IPS DF 4.7 (cell line): ENCODE results near the gene GCA.

Source experiments
- DNase-seq: peaks from one replicate; pipeline ENCODE4 v3.0.0-alpha.2; 2013; ENCODE audit warnings: low spot score; ENCODE audit errors: extremely low read depth

Gene GCA, protein sequence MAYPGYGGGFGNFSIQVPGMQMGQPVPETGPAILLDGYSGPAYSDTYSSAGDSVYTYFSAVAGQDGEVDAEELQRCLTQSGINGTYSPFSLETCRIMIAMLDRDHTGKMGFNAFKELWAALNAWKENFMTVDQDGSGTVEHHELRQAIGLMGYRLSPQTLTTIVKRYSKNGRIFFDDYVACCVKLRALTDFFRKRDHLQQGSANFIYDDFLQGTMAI

DNA sequence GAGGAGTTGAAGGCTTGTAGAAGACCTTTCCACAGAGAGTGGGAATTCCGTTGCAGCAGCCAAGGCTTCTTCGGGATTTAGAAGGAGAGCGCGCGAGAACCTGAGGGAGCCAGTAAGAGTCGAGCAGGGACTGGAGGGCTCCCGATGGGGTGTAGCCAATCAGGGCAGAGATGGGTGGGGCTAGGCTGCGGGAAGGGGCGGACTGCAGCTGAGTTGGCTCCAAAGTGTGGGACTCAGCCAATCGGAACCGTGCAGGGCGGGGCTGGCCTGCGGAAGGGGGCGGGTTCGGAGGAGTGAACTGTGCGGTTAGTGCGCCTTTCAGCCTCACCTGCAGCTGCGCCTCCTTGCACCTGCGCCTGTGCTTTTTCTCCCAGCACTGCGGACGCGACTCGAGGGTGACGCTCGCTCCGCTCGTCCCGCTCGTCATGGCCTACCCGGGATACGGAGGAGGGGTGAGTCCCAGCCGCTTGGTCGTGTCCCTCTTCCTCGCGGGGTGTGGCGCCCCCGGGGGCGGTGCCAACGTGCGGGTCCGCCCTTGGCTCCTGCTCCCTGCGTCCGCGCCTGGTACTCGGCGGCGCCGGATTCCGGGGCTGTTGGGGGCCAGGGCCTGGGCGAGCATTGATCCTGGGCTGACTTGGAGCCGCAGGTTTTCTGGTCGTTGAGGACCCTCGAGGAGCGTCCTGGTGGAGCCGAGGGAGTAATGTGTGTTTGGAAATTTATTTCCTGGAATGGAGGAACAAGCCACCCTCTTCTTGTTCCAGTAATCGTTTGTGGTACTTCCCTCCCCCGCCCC lies at the start of gene GCA:
Gene GCA, plus strand, starts transcription at position 309 of the 793 bp plus-strand sequence. Its CDS starts 117 bp downstream, at position 426.
- peak; percentile 86 for DNase-seq

DNA sequence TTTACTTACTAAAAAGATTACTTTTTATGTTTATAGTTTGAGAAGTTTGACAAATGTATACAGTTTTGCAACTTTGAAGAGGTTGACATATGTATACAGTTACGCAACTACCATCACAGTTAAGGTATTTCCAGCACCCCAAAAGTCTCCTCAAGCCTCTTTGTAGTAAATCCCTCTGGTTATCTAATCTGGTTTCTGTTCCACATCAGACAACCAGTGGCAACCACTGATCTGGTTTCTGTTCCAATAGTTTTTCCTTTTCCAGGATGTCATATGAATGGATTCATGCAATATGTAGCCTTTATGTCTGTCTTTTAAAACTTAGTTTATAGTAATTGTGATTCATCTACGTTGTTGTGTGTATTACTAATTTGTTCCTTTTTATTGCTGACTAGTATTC lies 48.9 kb upstream of the GCA start:
- DNase-seq = no peak

DNA sequence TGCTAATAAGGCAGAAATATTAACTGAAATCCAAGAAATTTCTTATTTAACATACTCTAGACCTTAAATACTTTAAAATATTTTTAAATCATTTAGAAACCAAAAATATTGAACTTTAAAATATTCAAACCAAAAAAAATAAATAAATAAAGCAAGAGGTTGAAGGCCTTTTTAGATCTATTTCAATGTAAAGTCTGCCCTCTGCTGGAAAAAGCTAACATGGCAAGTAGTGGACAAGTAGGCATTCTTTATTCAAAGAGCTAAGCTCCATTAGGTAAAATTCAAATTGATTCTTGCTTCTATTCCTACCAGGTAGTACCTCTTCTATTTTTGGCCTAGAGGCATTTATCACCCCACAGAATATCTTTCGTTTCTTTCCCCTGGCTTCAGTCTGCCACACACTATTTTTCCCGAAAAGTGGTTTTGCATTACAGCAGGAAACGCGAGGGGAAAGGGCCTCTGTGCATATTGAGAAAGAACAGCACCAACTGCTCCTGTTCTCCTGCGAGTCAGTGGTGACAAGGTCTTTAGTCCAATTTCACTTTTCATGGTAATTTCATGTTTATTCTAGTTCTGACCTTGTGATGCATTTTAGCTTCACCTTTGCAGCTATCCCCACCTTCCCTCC lies 45.9 kb upstream of the GCA start:
- no peak for DNase-seq

DNA sequence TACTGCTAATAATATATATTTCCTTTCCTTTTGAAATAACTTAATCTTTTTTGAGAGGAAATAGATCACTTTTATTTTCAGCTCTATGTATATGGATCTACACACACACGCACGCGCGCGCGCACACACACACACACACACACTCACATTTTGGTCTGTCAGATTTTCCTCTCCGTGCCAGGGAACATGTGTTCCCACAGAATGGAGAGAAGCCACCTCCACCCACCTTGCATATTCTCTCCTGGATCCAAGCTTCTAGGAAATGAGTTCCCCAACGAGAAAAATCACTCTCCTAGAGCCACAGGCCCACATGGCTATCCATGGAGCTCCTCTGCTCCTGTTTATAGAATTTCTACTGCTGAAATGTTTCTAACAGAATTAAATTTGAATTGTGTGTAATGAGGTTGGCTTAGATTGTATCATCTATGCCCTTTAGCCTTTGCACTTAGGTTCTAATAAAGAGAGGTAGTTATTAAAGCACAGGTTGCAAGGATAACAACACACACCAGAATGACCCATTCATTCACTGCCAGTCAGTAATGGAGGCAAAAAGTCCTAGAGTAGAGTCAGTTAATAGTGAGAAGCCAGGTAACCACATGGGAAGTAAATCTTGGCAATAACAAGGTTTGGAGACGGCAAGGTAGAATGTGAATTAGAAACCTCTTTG lies 45.1 kb upstream of the GCA start:
- no peak for DNase-seq

DNA sequence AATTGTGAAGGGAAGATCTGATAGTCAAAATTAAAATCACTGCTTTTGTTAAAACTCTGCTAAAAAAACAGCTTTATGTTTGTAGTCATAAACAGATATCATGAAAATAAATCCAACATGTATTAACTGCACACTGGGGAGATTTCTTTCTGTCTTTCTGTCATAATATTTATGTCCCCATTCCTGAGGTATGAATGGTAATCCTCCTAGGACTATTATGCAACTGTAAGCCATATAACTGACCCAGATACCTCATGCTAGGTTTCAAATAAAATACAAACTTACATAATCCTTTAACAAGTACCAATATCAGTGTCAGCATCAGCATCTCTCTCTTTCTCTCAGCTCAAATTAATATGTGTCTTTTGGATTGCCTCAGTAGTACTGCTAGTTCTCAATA lies 43.7 kb upstream of the GCA start:
- DNase-seq = no peak

DNA sequence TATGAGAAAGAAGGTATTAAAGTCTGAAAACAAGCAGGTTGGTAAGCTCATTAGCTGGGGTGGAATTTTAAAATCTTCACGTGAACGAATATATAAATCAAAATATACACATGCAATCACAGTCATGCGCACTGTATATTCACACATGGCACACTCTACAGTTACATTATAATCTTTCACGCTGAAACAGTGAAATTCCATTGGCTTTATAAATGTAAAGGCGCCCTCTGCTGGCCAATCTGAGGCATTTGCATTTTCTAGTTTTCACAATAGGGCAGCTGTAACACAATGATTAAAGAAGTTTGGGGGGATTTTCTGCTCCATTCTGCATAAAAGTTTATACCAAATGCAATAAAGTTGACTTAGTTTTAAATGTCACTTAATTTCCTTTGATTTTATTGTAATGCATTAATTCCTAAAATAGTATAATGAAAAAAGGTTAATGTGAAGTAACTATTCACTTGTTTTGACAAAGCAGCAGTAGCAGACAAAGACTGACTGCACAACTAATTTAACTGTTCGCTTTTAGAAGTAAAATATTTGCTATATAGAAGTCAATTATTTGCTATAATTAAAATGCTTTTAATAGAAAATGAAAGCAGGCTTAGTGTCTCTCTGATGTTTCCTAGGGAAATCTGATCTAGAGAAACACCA lies 42.7 kb upstream of the GCA start:
- DNase-seq = no peak

DNA sequence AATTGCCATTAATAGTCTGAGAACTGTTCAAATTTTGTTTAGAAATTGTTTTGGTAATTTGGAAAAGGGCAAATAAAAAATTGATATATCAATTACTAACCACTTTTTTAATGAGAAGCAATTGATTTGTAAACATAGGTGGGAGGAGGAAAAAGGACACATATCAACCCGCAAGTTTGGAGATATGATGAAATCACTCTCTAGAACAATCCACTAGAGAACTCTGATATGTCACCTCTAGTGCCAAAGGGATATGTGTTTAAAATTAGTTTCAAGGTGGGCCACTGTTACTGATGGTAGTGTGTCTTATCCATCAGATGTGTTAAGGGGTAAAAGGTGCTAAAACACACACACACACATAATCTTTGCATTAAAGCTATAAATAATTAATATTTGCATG lies 42.1 kb upstream of the GCA start:
- DNase-seq = no peak

DNA sequence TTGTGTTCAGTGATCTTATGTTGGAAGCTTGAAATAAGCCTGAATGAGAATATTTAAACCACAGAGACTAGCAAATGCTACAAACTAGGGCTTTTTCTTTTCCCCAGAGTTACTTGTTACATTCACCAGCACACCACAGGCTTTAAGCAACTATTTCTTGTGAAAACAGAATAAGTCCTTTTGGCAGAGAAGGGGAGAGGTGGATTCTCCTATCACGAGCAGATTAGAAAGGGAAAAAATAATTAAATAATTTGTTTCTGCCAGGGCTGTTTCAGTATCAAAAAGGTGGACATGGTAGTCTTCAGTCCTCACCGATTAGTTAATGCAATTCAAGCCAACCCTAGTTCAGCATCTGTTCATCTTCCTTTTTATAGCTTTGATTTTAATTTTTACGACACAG lies 38.0 kb upstream of the GCA start:
- DNase-seq = no peak

DNA sequence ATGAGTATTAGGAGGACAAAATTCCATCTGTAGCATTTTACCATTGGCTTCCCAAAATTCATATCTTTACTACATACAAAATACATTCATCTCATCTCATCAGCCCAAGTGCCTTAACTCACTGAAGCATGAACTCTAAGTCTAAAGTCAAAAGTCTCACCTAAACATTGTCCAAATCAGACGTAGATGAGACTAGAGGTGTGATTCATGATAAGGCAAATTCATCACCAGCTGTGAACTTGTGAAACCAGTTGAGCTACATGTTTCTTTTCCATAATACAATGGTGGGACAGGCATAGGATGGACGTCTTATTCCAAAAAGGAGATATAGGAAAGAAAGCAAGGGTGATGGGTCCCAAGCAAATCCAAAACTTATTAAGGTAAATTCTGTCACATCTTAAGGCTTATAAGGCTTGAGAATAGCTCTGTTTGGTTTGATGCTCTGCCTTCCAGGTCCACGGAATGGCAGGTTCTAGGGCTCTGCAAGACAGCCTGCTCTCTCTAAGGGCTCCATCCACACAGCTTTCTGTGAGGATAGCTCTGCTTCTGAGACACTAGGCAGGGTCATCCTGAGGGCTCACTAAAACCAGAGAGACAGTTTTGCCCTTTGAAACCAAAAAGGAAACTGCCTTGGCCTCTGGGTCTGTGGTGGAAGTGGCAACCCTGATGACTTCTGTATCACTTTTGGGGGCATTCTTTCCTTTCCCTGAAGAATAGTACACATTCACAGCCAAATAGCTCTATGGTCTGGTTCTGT lies 35.0 kb upstream of the GCA start:
- DNase-seq = no peak

DNA sequence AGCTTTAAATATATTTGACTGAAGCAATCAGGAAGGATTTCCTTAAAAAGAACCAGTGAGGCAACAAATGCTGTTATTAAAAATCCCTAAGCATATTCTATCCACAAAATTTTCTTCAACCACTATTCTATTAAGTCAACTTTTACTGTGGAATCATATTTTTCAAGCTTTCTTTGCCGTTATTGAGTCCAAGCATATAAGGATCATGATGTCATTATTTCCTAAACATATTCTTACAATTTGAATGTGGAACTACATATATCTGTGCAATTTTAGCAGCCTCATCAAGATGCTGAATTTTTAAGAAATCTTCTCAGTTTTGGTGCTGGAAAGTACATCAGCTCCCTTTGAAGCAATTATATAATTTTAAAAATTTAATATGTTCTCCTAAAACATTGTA lies 31.1 kb upstream of the GCA start:
- no peak for DNase-seq

DNA sequence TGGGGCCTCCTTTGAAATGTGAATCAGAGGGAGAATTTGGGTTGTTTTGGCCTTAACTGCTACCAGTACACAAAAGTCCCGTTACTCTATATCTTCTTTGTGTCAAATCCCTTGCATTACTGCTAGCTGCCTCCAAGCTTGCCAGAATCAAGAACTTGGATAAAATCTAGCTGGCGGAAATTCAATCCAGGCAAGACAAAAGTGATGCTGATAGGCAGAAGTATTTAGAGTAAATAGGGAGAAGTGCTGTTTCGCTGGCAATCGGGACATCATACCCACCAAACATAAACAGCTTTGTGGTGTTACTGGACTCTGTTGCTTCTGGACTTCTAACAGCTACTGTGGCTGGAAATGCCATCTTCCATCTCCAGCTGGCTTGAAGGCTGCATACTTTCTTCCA lies 28.0 kb upstream of the GCA start:
- DNase-seq = no peak

DNA sequence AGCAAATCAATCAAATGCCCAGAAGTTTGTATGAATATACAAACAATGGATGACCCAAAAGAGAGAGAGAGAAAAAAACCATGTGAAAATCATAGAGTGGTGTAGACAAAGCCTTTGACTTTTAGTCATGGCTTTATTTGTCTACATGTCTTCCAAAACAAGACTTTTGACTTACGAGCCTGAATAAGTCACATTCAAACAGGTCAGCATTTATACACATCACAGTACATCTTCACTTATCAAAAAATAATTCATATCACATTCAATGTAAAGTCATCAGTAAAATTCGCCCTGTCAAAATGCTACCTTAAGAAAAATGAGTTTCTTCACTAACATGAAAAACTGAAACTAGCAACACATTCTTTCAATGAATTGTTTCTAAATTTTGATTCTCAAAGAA lies 27.3 kb upstream of the GCA start:
- no peak for DNase-seq

DNA sequence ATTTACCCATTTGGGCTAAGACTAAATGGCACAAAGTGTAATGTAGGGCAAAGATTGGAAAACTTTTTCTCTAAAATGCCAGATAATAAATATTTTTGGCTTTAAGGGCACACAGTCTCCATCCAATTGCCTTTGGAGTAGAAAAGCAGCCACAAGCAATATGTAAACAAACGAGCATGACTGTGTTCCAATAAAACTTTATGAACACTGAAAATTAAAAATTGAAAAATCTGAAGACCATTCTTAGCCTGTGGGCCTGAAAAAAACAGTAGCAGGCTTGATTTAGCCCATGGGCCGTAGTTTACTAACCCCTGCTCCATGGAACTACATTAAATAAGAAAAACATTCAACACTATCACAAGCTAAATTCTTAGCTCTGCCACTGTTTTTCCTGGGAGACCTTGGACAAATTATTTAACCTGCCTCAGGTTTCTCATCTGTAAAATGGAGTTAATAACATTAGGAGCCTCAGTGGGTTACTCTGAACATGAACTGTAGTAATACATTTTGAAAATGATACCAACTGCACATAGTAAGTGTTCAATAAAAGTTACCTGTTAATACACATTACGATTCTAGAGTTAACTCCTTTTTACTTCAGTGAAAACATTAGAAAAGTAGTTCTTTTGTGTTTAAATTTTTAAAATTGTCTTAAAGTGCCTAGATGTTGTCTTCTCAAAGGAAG lies 26.7 kb upstream of the GCA start:
- DNase-seq = no peak

DNA sequence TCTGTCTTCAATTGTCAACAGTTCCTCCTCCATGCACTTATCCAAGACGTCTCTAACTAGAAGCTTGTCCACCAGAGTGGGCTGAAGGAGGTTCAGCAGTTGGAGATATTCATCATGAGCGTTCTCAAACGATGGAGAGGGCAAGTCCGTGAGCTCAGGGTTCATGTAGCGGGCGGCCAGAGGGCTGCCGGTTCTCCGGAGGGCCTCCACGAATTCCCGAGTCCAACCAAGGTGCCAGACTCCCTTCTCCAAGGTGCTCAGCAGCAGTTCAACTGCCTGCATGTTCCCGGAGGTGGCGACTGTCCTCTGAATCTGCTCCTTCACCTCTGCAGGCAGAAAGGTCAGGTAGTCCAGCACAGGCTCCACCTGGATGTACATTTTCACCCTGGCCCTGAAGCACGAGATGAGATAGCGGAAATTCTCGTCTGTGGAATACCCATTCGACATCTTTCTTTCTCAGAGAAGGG lies 26.0 kb upstream of the GCA start:
- DNase-seq = no peak

DNA sequence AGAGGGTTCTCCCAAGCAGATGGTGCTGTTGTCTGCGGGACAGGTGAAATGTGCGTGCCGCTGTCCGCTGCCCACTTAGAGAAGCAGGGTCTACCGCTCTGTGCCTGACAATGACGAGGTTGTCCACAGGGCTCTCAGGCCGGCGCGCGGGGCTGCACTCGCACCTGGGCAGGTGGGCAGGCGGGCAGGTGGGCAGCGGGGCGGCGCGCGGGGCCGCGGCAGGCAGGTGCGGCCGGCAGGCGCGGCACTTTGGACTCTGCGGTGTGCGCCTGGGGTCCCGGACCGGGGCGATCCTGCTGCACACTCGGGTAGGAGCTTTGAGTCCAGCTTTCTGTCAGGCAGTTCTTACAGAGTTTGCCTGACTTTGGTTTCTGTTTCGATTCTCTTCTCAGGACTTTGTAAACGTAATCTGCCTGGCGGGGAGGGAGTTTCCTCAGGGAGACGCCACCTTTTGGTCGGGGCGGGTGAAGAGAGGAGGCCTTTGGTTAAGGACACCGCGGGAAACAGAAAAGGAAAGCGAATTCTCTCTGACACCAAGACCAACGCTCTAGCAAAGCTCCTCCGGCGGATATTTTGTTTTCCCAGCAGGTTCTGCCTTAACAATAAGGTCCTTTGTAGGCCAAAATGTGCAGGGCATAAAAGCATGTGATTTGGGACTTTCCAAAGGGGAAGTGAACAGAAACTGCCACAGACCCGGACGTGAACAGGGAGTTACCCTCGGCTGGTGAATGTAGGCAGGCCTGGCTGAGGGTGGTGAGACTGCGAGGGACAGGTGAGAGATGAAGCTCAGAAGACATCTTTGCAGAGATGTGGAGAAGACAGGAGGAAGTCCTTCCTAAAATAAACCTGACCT lies 25.4 kb upstream of the GCA start, which contains the start of gene IFIH1:
Gene IFIH1, minus strand, starts transcription at position 357 of the 853 bp plus-strand sequence. CDS start 377 bp downstream, outside the sequence.
- DNase-seq = no peak

DNA sequence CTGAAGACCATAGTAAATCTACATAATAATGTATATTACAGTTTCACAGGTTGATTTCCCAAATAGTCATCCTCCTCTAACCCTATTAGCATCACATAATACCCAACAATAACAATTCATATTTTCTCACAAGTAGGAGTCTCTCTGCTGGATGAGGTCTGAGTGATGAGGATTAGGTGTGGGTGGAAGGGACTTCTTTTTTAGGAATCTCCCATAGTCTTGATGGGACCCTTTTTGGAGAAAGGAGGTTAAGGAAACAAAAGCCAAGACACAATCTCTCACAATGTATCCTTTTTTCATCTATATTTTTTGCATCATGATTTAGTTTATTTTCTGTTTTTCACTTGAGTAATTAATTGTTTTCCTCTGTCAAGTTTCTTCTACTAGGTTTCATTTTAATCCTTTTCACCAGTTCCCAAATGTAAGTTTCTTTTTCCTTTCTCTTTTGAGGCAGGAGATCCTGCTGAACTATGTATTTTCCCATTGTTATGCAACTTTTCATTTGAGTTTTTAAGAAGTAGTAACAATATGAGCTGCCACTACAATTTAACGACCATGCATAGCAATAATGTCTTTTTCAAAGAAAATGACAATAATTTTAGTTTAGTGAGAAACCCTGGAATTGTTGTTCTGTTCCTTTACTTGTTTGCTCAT lies 22.9 kb upstream of the GCA start:
- no peak for DNase-seq

DNA sequence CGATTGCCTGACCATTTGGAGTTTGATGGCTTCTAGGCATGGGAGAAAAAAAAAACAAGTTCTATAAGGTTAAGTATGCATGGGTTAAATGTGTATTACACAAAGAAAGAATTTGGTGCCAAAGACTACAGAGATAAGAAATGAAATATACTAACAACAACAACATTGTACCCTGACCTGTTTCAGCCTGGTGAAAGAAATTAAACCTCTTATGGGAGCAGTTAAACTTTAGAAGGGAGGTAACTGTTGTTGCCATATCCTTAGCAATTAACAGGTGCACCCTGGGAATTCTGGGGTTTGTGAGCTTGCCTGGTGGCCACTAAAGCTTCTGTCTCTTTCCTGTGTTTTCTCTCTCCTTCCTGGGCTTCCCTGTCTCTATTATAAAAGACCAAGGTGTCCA lies 19.0 kb upstream of the GCA start:
- no peak for DNase-seq

DNA sequence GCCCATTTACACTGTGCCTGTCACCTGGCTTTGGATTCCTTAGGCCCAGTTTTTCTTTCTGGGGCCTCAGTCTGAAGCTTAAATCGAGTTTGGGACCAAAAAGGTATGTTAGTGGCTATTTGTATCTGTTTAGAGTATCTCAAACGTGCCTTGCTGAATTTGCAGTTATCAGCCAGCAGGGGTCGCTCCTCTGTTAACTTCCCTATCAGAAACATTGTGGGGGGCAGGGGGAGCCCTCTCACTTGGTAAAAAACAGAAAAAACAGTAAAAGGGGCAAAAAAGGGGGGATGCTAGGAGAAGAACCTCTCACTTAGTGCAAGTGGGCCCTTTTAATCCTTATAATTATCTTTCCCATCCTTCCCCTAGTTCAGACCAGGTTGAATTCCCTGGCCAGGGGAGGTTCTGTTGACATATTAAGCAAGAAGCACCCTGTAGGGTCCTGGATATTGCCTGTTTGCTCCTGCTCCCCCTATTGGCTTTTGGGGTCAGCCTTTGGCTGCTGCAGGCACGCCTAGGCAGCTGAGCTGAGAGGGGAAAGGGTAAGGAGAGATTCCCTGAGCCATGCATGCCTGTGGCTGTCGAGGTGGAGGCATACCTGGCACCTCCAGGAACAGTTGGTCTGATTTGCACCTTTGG lies 16.7 kb upstream of the GCA start:
- no peak for DNase-seq
